Panc1 (cell line): ENCODE results near the gene ZFYVE27. TPM values are rescaled to one million over a fixed set of nuclear protein-coding genes. Genes with fewer than 3 reads are reported as not detected.
A peak's percentile ranks its signal among the peaks of the same experiment; 100 is the strongest.

Experiments used
- ATAC-seq: fragments of 200-7000 bp; cut with Tn5 transposase; 2 replicates; pipeline ENCODE4 v1.9.1; 2020; ENCODE audit warnings: mild to moderate bottlenecking, moderate library complexity
- BruUV-seq: library from RNA; stranded (reverse); fragments of 400-500 nt; replicated peaks from 2 replicates; lab custom pipeline; 2021; lab: Mats Ljungman, UMichigan
- CTCF ChIA-PET: fragments of 300-600 bp; sonication (Branson Sonifier 250); formaldehyde crosslinking; loops from one replicate; lab custom pipeline; 2022; ENCODE audit warnings: antibody characterized with exemption; lab: Charles Lee
- POLR2A ChIA-PET: fragments of 300-600 bp; sonication (Branson Sonifier 250); formaldehyde crosslinking; loops from one replicate; lab custom pipeline; 2022; ENCODE audit warnings: antibody characterized with exemption; lab: Charles Lee
- DNase-seq: peaks from one replicate; pipeline ENCODE4 v3.0.0-alpha.2; 2010; ENCODE audit warnings: low read depth, low spot score
- H3K27ac ChIP-seq: 2 replicates; pipeline ENCODE4 v1.5.1; 2011; ENCODE audit warnings: mild to moderate bottlenecking, low read length, inconsistent platforms
- H3K27me3 ChIP-seq: fragments of 200-500 bp; sonication (Bioruptor generic); 2 replicates; pipeline ENCODE4 v1.6.0; 2014; ENCODE audit warnings: low read length, inconsistent platforms; ENCODE audit not compliant: control insufficient read depth, insufficient read depth
- H3K36me3 ChIP-seq: fragments of 200-500 bp; sonication (Bioruptor generic); 2 replicates; pipeline ENCODE4 v1.5.1; 2014; ENCODE audit warnings: inconsistent platforms, mild to moderate bottlenecking, low read length, moderate library complexity; ENCODE audit not compliant: control insufficient read depth, insufficient read depth
- H3K4me1 ChIP-seq: 2 replicates; pipeline ENCODE4 v1.5.1; 2011; ENCODE audit warnings: inconsistent platforms, mild to moderate bottlenecking, low read length, moderate library complexity; ENCODE audit not compliant: control insufficient read depth, insufficient read depth
- H3K4me3 ChIP-seq, 2 experiments: 2 replicates each; pipeline ENCODE4 v1.5.1; 2011 to 2012; ENCODE audit warnings: low read depth in 2 of 2, low read length in 2 of 2, mild to moderate bottlenecking in 2 of 2, inconsistent platforms in 1 of 2, moderate library complexity in 1 of 2
- H3K9me3 ChIP-seq: fragments of 200-500 bp; sonication (Bioruptor generic); 2 replicates; pipeline ENCODE4 v1.5.1; 2014; ENCODE audit warnings: low read depth, mild to moderate bottlenecking, inconsistent platforms, low read length, moderate library complexity; ENCODE audit not compliant: control insufficient read depth, insufficient read depth
- POLR2AphosphoS5 ChIP-seq: IDR thresholded peaks from 2 replicates; pipeline ENCODE4 v1.6.1; 2012; ENCODE audit warnings: mild to moderate bottlenecking, low read depth, low read length, moderate library complexity
- SIN3A ChIP-seq: IDR thresholded peaks from 2 replicates; pipeline ENCODE4 v1.6.1; 2012; ENCODE audit warnings: low read depth, mild to moderate bottlenecking, low read length, moderate library complexity, borderline replicate concordance; ENCODE audit not compliant: insufficient read depth
- TCF7L2 ChIP-seq: IDR thresholded peaks from 2 replicates; pipeline ENCODE4 v1.6.1; 2011; ENCODE audit warnings: mild to moderate bottlenecking, low read depth, low read length, inconsistent platforms
- in situ Hi-C: cut with HindIII; loops from 2 replicates; pipeline ENCODE4 v1.10.0; 2016; ENCODE audit warnings: low sequenced_read_pairs, low pct_unique_long_range_greater_than_20kb
- intact Hi-C: fragments of 100-400 bp; cut with micrococcal nuclease; formaldehyde crosslinking; loops from one replicate; pipeline ENCODE4 v1.10.0; 2022; ENCODE audit not compliant: unreplicated experiment
- total RNA-seq: library from RNA; stranded (reverse); gene quantifications from one replicate; pipeline ENCODE4 v1.2.1, GENCODE V29; 2021; ENCODE audit not compliant: unreplicated experiment
- TF ChIP-seq, protein P1 (sequence below), 2 experiments: IDR thresholded peaks; 2 replicates each; pipeline ENCODE4 v1.6.1; 2011 to 2012; ENCODE audit warnings: low read depth in 2 of 2, control low read depth in 1 of 2, low read length in 1 of 2, mild to moderate bottlenecking in 1 of 2, moderate library complexity in 1 of 2; ENCODE audit not compliant: insufficient read depth in 1 of 2
- TF ChIP-seq, protein P2 (sequence below): fragments of 450-650 bp; IDR thresholded peaks from 2 replicates; pipeline ENCODE4 v1.5.1; 2017; ENCODE audit warnings: mild to moderate bottlenecking

Gene ZFYVE27
- total RNA-seq, 1 experiment from 2014 or later = 37.9 TPM

DNA sequence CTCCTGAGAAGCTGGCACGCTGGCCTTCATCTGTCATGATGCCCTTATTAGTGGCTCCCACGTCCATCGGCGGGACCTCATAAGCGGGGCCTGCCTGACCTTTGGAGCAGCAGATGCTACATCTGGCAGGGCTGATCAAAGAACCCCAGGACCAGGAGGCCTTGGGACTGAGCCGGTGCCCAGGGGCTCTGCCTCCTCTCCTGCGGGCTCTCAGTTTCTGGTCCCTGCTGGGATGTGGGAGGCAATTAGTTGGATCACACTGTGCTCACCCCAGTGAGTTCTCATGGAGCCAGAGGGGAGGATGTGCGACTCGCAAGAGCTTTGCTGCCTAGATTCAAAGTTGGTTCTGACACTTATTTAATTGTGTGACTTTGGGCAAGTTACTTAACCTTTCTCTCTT lies 63.5 kb downstream of the ZFYVE27 start:
- no peaks in the 10 kb centered on the region for H3K36me3 ChIP-seq
- no peak overlapping the region for H3K4me3 ChIP-seq
- POLR2A ChIA-PET = no interaction called here
- CTCF ChIA-PET = no interaction called here
- BruUV-seq = no TSS peak
- H3K4me1 ChIP-seq = no peaks in the 10 kb centered on the region
- ATAC-seq (no peak), DNase-seq (no peak)
- intact Hi-C loops = no loop called here
- peaks cover 14% of the 10 kb centered on the region for H3K27me3 ChIP-seq
- TF ChIP-seq, protein P1, sequence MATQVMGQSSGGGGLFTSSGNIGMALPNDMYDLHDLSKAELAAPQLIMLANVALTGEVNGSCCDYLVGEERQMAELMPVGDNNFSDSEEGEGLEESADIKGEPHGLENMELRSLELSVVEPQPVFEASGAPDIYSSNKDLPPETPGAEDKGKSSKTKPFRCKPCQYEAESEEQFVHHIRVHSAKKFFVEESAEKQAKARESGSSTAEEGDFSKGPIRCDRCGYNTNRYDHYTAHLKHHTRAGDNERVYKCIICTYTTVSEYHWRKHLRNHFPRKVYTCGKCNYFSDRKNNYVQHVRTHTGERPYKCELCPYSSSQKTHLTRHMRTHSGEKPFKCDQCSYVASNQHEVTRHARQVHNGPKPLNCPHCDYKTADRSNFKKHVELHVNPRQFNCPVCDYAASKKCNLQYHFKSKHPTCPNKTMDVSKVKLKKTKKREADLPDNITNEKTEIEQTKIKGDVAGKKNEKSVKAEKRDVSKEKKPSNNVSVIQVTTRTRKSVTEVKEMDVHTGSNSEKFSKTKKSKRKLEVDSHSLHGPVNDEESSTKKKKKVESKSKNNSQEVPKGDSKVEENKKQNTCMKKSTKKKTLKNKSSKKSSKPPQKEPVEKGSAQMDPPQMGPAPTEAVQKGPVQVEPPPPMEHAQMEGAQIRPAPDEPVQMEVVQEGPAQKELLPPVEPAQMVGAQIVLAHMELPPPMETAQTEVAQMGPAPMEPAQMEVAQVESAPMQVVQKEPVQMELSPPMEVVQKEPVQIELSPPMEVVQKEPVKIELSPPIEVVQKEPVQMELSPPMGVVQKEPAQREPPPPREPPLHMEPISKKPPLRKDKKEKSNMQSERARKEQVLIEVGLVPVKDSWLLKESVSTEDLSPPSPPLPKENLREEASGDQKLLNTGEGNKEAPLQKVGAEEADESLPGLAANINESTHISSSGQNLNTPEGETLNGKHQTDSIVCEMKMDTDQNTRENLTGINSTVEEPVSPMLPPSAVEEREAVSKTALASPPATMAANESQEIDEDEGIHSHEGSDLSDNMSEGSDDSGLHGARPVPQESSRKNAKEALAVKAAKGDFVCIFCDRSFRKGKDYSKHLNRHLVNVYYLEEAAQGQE (IDR thresholded peaks at IDR 0.05; ENCODE audit: insufficient read depth in 1 of 2, low read depth in 2 of 2, low read length in 1 of 2) = no peak
- TF ChIP-seq TCF7L2 (no peak), SIN3A (no peak), POLR2AphosphoS5 (no peak)
- TF ChIP-seq, protein P2, sequence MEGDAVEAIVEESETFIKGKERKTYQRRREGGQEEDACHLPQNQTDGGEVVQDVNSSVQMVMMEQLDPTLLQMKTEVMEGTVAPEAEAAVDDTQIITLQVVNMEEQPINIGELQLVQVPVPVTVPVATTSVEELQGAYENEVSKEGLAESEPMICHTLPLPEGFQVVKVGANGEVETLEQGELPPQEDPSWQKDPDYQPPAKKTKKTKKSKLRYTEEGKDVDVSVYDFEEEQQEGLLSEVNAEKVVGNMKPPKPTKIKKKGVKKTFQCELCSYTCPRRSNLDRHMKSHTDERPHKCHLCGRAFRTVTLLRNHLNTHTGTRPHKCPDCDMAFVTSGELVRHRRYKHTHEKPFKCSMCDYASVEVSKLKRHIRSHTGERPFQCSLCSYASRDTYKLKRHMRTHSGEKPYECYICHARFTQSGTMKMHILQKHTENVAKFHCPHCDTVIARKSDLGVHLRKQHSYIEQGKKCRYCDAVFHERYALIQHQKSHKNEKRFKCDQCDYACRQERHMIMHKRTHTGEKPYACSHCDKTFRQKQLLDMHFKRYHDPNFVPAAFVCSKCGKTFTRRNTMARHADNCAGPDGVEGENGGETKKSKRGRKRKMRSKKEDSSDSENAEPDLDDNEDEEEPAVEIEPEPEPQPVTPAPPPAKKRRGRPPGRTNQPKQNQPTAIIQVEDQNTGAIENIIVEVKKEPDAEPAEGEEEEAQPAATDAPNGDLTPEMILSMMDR = no peak
- peaks cover 8% of the 10 kb centered on the region; the same call in 1 of the 2 replicates for H3K9me3 ChIP-seq
- H3K27ac ChIP-seq = no peak overlapping the region
- in situ Hi-C loops = no loop called here

GRCh38 chr10:97801422-97801821 lies 64.5 kb downstream of the ZFYVE27 start:
- no peaks in the 10 kb centered on the region for H3K36me3 ChIP-seq
- no peak for DNase-seq
- peaks cover 8% of the 10 kb centered on the region; the same call in 1 of the 2 replicates for H3K9me3 ChIP-seq
- in situ Hi-C loops = no loop called here
- no peak overlapping the region for H3K27ac ChIP-seq
- TF ChIP-seq TCF7L2 (no peak), POLR2AphosphoS5 (no peak), SIN3A (no peak)
- TF ChIP-seq, protein P2 = no peak
- TF ChIP-seq, protein P1 (IDR thresholded peaks at IDR 0.05; ENCODE audit: insufficient read depth in 1 of 2, low read depth in 2 of 2, low read length in 1 of 2) = no peak
- H3K4me3 ChIP-seq = no peak overlapping the region
- BruUV-seq = no TSS peak
- H3K4me1 ChIP-seq = no peaks in the 10 kb centered on the region
- H3K27me3 ChIP-seq = peaks cover 14% of the 10 kb centered on the region
- 0 out of 2 replicates have a peak, but pooled peaks have one; percentile 12 for ATAC-seq
- CTCF ChIA-PET = no interaction called here
- intact Hi-C loops = no loop called here
- POLR2A ChIA-PET = no interaction called here
